H9 (cell line): Measurements from ENCODE around the gene NFE2L3. TPM values are rescaled to one million over a fixed set of nuclear protein-coding genes. Genes with fewer than 3 reads are reported as not detected.

ENCODE experiments used
- DNase-seq: peaks from one replicate; pipeline ENCODE4 v3.0.0-alpha.2; 2017
- H2AFZ ChIP-seq: one replicate; pipeline ENCODE4 v1.6.1; 2013; ENCODE audit warnings: mild to moderate bottlenecking, low read length, control low read depth, moderate library complexity
- H2AK5ac ChIP-seq: 2 replicates; pipeline ENCODE4 v1.6.1; 2013; ENCODE audit warnings: low read length, control low read depth, mixed read lengths; ENCODE audit not compliant: insufficient read length
- H2BK120ac ChIP-seq: one replicate; pipeline ENCODE4 v1.6.1; 2013; ENCODE audit warnings: low read depth, mild to moderate bottlenecking, low read length, control low read depth, inconsistent platforms; ENCODE audit not compliant: poor library complexity, severe bottlenecking
- H2BK12ac ChIP-seq: 2 replicates; pipeline ENCODE4 v1.6.1; 2013; ENCODE audit warnings: low read length, control low read depth, mixed read lengths, low read depth; ENCODE audit not compliant: insufficient read length
- H2BK15ac ChIP-seq: 2 replicates; pipeline ENCODE4 v1.6.1; 2013; ENCODE audit warnings: low read depth, low read length, control low read depth
- H2BK20ac ChIP-seq: one replicate; pipeline ENCODE4 v1.6.1; 2013; ENCODE audit warnings: low read depth, mild to moderate bottlenecking, low read length, control low read depth, inconsistent platforms; ENCODE audit not compliant: poor library complexity, severe bottlenecking
- H2BK5ac ChIP-seq: 2 replicates; pipeline ENCODE4 v1.6.1; 2013; ENCODE audit warnings: low read length, control low read depth, mixed read lengths; ENCODE audit not compliant: insufficient read length
- H3K14ac ChIP-seq: 2 replicates; pipeline ENCODE4 v1.6.1; 2013; ENCODE audit warnings: low read length, control low read depth; ENCODE audit not compliant: insufficient read depth
- H3K18ac ChIP-seq: 2 replicates; pipeline ENCODE4 v1.6.1; 2013; ENCODE audit warnings: low read depth, mild to moderate bottlenecking, mixed read lengths, low read length, control low read depth; ENCODE audit not compliant: insufficient read length
- H3K23ac ChIP-seq: 2 replicates; pipeline ENCODE4 v1.6.1; 2013; ENCODE audit warnings: low read length, control low read depth, mixed read lengths, low read depth; ENCODE audit not compliant: insufficient read length
- H3K23me2 ChIP-seq: 2 replicates; pipeline ENCODE4 v1.6.1; 2013; ENCODE audit warnings: low read depth, mild to moderate bottlenecking, mixed read lengths, low read length, control low read depth; ENCODE audit not compliant: insufficient read length, poor library complexity, severe bottlenecking
- H3K27ac ChIP-seq: 2 replicates; pipeline ENCODE4 v1.5.1; 2013; ENCODE audit warnings: low read length, control low read depth, mixed read lengths, low read depth; ENCODE audit not compliant: insufficient read length
- H3K27me3 ChIP-seq: 2 replicates; pipeline ENCODE4 v1.6.1; 2013; ENCODE audit warnings: low read length, control low read depth, inconsistent platforms; ENCODE audit not compliant: insufficient read depth
- H3K4ac ChIP-seq: 2 replicates; pipeline ENCODE4 v1.6.1; 2013; ENCODE audit warnings: low read depth, mild to moderate bottlenecking, control low read depth, inconsistent platforms, low read length, moderate library complexity
- H3K4me1 ChIP-seq: 2 replicates; pipeline ENCODE4 v1.6.1; 2013; ENCODE audit warnings: low read length, control low read depth, inconsistent platforms; ENCODE audit not compliant: insufficient read depth
- H3K4me2 ChIP-seq: 2 replicates; pipeline ENCODE4 v1.6.1; 2013; ENCODE audit warnings: low read length, control low read depth, mixed read lengths; ENCODE audit not compliant: insufficient read length, insufficient read depth
- H3K56ac ChIP-seq: 2 replicates; pipeline ENCODE4 v1.6.1; 2013; ENCODE audit warnings: low read depth, mild to moderate bottlenecking, mixed read lengths, low read length, control low read depth; ENCODE audit not compliant: insufficient read length
- H3K79me1 ChIP-seq: 2 replicates; pipeline ENCODE4 v1.6.1; 2013; ENCODE audit warnings: low read depth, mild to moderate bottlenecking, moderate library complexity, low read length, control low read depth, inconsistent platforms; ENCODE audit not compliant: insufficient read depth, poor library complexity, severe bottlenecking
- H3K79me2 ChIP-seq: 2 replicates; pipeline ENCODE4 v1.6.1; 2013; ENCODE audit warnings: low read length, control low read depth, inconsistent platforms; ENCODE audit not compliant: insufficient read depth
- H3K9ac ChIP-seq: 2 replicates; pipeline ENCODE4 v1.6.1; 2013; ENCODE audit warnings: low read length, control low read depth, mixed read lengths; ENCODE audit not compliant: insufficient read length; ENCODE audit errors: extremely low read depth
- H3K9me3 ChIP-seq: one replicate; pipeline ENCODE4 v1.6.1; 2013; ENCODE audit warnings: low read depth, low read length, inconsistent platforms; ENCODE audit not compliant: control insufficient read depth
- H3T11ph ChIP-seq: one replicate; pipeline ENCODE4 v1.6.1; 2013; ENCODE audit warnings: mild to moderate bottlenecking, low read length, control low read depth, inconsistent platforms
- H4K20me1 ChIP-seq: one replicate; pipeline ENCODE4 v1.6.1; 2013; ENCODE audit not compliant: control insufficient read depth, insufficient read length, insufficient read depth
- H4K5ac ChIP-seq: 2 replicates; pipeline ENCODE4 v1.6.1; 2013; ENCODE audit warnings: low read depth, mild to moderate bottlenecking, mixed read lengths, low read length, control low read depth; ENCODE audit not compliant: insufficient read length
- H4K8ac ChIP-seq: replicated peaks from 2 replicates; pipeline ENCODE4 v1.6.1; 2013; ENCODE audit warnings: low read length, control low read depth, mixed read lengths, low read depth; ENCODE audit not compliant: insufficient read length
- H4K91ac ChIP-seq: 2 replicates; pipeline ENCODE4 v1.6.1; 2013; ENCODE audit warnings: low read depth, mild to moderate bottlenecking, moderate library complexity, mixed read lengths, low read length, control low read depth; ENCODE audit not compliant: insufficient read length
- H3K27ac Mint-ChIP-seq, 3 experiments: 2 replicates in 2 of 3; 3 replicates in 1 of 3; pipeline ENCODE4 v1.8.0; 2020 to 2021; ENCODE audit warnings: mixed read lengths in 3 of 3, mild to moderate bottlenecking in 1 of 3, moderate library complexity in 1 of 3
- H3K27me3 Mint-ChIP-seq: 2 replicates; pipeline ENCODE4 v1.8.0; 2021; ENCODE audit warnings: low read depth, mild to moderate bottlenecking, moderate library complexity, mixed read lengths
- H3K36me3 Mint-ChIP-seq, 3 experiments: 2 replicates in 2 of 3; 3 replicates in 1 of 3; pipeline ENCODE4 v1.8.0; 2020 to 2021; ENCODE audit warnings: low read depth in 3 of 3, mixed read lengths in 3 of 3; ENCODE audit not compliant: insufficient read depth in 1 of 3
- H3K4me1 Mint-ChIP-seq, 2 experiments: 2 replicates each; pipeline ENCODE4 v1.8.0; 2020; ENCODE audit warnings: mixed read lengths in 2 of 2
- H3K4me3 Mint-ChIP-seq, 2 experiments: 2 replicates in 1 of 2; 3 replicates in 1 of 2; pipeline ENCODE4 v1.8.0; 2020 to 2021; ENCODE audit warnings: mild to moderate bottlenecking in 2 of 2, mixed read lengths in 2 of 2, moderate library complexity in 1 of 2
- H3K9me3 Mint-ChIP-seq, 2 experiments: 2 replicates in 1 of 2; 3 replicates in 1 of 2; pipeline ENCODE4 v1.8.0; 2020; ENCODE audit warnings: mild to moderate bottlenecking in 2 of 2, mixed read lengths in 2 of 2, moderate library complexity in 1 of 2
- CTCF ChIP-seq: fragments of 200-600 bp; sonication (generic); conservative IDR thresholded peaks from 3 replicates; pipeline ENCODE4 v1.8.0; 2021; ENCODE audit warnings: antibody characterized with exemption, mild to moderate bottlenecking
- WGBS: extraction: QIAGEN DNeasy Blood & Tissue Kit; methylation state at CpG from one replicate; pipeline ENCODE4 v1.1.7; 2013; ENCODE audit warnings: missing lambda C conversion rate, low lambda C conversion rate, mixed read lengths; ENCODE audit not compliant: insufficient read length; ENCODE audit errors: extremely low coverage; 5-methylcytosine and 5-hydroxymethylcytosine counted together
- total RNA-seq: library from RNA; stranded (reverse); gene quantifications from 2 replicates; pipeline ENCODE4 v1.2.1, GENCODE V29; 2021

Gene NFE2L3
- total RNA-seq, 1 experiment from 2014 or later: 46.9 TPM

- WGBS: no CpG with 5 or more reads among the region's 2 CpGs
- Histone ChIP-seq H2AK5ac (no peak overlapping the region), H3K27me3 (no peaks in the 10 kb centered on the region), H4K91ac (no peak overlapping the region), H3K79me2 (no peaks in the 10 kb centered on the region), H3K23ac (no peak overlapping the region), H3K79me1 (no peaks in the 10 kb centered on the region), H3T11ph (no peak overlapping the region), H3K27ac (no peak overlapping the region), H4K8ac (no peak overlapping the region), H3K18ac (no peak overlapping the region), H3K4ac (no peak overlapping the region), H4K5ac (no peak overlapping the region), H2BK120ac (no peak overlapping the region), H3K4me2 (no peak overlapping the region), H2BK15ac (no peak overlapping the region), H3K9me3 (no peaks in the 10 kb centered on the region), H2BK12ac (no peak overlapping the region), H3K23me2 (no peaks in the 10 kb centered on the region), H2BK20ac (no peak overlapping the region), H2AFZ (no peak overlapping the region), H3K4me1 (no peaks in the 10 kb centered on the region), H3K56ac (no peak overlapping the region), H3K14ac (no peak overlapping the region), H3K9ac (no peak overlapping the region), H4K20me1 (no peaks in the 10 kb centered on the region), H2BK5ac (no peak overlapping the region)
- Mint-ChIP-seq H3K36me3 (peaks cover 11 to 23% (median 19%) of the 10 kb centered on the region in 3 experiments; a peak in 6 of 7 replicates), H3K27ac (no peak overlapping the region), H3K9me3 (no peaks in the 10 kb centered on the region), H3K4me1 (peaks cover 4% of the 10 kb centered on the region in 2 experiments; a peak in 1 of 4 replicates), H3K4me3 (no peak overlapping the region), H3K27me3 (no peaks in the 10 kb centered on the region)
- no peak for TF ChIP-seq CTCF
- DNase-seq: no peak
Measured at GRCh38 chr7:26216049-26216448, 64.1 kb downstream of the NFE2L3 start.
